Transverse colon (tissue), 4 donors: ENCODE measurements around the gene LMO1. TPM values are rescaled to one million over a fixed set of nuclear protein-coding genes. Genes with fewer than 3 reads are reported as not detected.

Experiments
- DNase-seq: peaks from one replicate; pipeline ENCODE4 v3.0.0-alpha.2; 2019
- H3K27ac ChIP-seq, 4 donors: fragments of 200-600 bp; sonication (generic); 2 replicates each; pipeline ENCODE4 v1.5.1; 2016 to 2018; ENCODE audit warnings: inconsistent platforms in 4 of 4
- H3K27me3 ChIP-seq: fragments of 200-600 bp; sonication (generic); 2 replicates; pipeline ENCODE4 v1.5.1; 2017; ENCODE audit warnings: inconsistent platforms
- H3K36me3 ChIP-seq, 4 donors: fragments of 200-600 bp; sonication (generic); 2 replicates each; pipeline ENCODE4 v1.5.1; 2017 to 2019; ENCODE audit warnings: inconsistent platforms in 4 of 4
- H3K4me1 ChIP-seq, 4 donors: fragments of 200-600 bp; sonication (generic); 2 replicates each; pipeline ENCODE4 v1.5.1; 2017 to 2020; ENCODE audit warnings: inconsistent platforms in 4 of 4
- H3K4me3 ChIP-seq, 4 donors: fragments of 200-600 bp; sonication (generic); 1 replicate in 1 of 4; 2 replicates in 3 of 4; pipeline versions ENCODE4 v1.5.1 to v1.6.1; 2017 to 2019; ENCODE audit warnings: inconsistent platforms in 4 of 4
- H3K9me3 ChIP-seq, 2 donors: fragments of 200-600 bp; sonication (generic); 2 replicates each; pipeline ENCODE4 v1.5.1; 2017 to 2019; ENCODE audit warnings: inconsistent platforms in 2 of 2
- EP300 ChIP-seq: sonication (generic); formaldehyde crosslinking; IDR thresholded peaks from one replicate; pipeline ENCODE4 v1.6.1; 2017; ENCODE audit warnings: antibody characterized with exemption, low read depth
- POLR2A ChIP-seq: fragments of 450-650 bp; IDR thresholded peaks from one replicate; pipeline ENCODE4 v1.6.1; 2016; ENCODE audit warnings: antibody characterized with exemption, mild to moderate bottlenecking, moderate library complexity
- POLR2AphosphoS5 ChIP-seq, 3 donors: sonication (generic); formaldehyde crosslinking; IDR thresholded peaks; one replicate each; pipeline ENCODE4 v1.6.1; 2016; ENCODE audit warnings: antibody characterized with exemption in 3 of 3
- WGBS, 2 donors: methylation state at CpG; one replicate each; pipeline ENCODE4 v1.1.5; 2018; ENCODE audit warnings: low coverage in 1 of 2; 5-methylcytosine and 5-hydroxymethylcytosine counted together
- in situ Hi-C, 4 donors: fragments of 200-750 bp; cut with MboI; loops; one replicate each; pipeline versions ENCODE4 v1.15.0 to v1.15.1; 2017; ENCODE audit warnings: low sequenced_read_pairs in 3 of 4, low pct_ligation_motif_present in 1 of 4, low pct_unique_long_range_greater_than_20kb in 1 of 4
- intact Hi-C: fragments of 100-400 bp; cut with DNase I; formaldehyde crosslinking; loops from one replicate; pipeline ENCODE4 v1.15.1; 2023; ENCODE audit warnings: low total_unique reads
- total RNA-seq, 4 donors: library from RNA; depleted of rRNA; stranded (reverse); fragments of >200 nt; gene quantifications; one replicate each; pipeline ENCODE4 v1.1.0, GENCODE V29; 2016
- TF ChIP-seq, protein P1 (sequence below), 5 experiments: fragments of 200-600 bp in 3 of 5; fragments of 450-650 bp in 2 of 5; sonication (generic) in 3 of 5; IDR thresholded peaks; 1 replicate in 2 of 5; 2 replicates in 3 of 5; pipeline ENCODE4 v1.5.1; 2016 to 2017; ENCODE audit warnings: antibody characterized with exemption in 5 of 5, inconsistent platforms in 3 of 5, mild to moderate bottlenecking in 2 of 5, moderate library complexity in 1 of 5

Gene LMO1
- total RNA-seq, 4 donors from 2014 or later, result not detected

GRCh38 chr11:8237453-8237852 is 26.2 kb downstream of the LMO1 start:
- 83 to 89% methylated on average over 3 to 10 of the region's 10 CpGs for WGBS, 2 donors
- no peaks in the 10 kb centered on the region for H3K4me1 ChIP-seq
- intact Hi-C loops, result no loop called here
- H3K36me3 ChIP-seq, result no peaks in the 10 kb centered on the region
- H3K4me3 ChIP-seq, result no peak overlapping the region
- H3K27me3 ChIP-seq, result no peaks in the 10 kb centered on the region
- DNase-seq, result no peak
- no peak for TF ChIP-seq EP300
- TF ChIP-seq POLR2AphosphoS5 (IDR thresholded peaks at IDR 0.05), result no peak
- TF ChIP-seq, protein P1, sequence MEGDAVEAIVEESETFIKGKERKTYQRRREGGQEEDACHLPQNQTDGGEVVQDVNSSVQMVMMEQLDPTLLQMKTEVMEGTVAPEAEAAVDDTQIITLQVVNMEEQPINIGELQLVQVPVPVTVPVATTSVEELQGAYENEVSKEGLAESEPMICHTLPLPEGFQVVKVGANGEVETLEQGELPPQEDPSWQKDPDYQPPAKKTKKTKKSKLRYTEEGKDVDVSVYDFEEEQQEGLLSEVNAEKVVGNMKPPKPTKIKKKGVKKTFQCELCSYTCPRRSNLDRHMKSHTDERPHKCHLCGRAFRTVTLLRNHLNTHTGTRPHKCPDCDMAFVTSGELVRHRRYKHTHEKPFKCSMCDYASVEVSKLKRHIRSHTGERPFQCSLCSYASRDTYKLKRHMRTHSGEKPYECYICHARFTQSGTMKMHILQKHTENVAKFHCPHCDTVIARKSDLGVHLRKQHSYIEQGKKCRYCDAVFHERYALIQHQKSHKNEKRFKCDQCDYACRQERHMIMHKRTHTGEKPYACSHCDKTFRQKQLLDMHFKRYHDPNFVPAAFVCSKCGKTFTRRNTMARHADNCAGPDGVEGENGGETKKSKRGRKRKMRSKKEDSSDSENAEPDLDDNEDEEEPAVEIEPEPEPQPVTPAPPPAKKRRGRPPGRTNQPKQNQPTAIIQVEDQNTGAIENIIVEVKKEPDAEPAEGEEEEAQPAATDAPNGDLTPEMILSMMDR (IDR thresholded peaks at IDR 0.05), result no peak
- TF ChIP-seq POLR2A, result no peak
- in situ Hi-C loops, result loop anchor here in 1 of 4 donors (10.0 kb wide), 1 partner anchor 327 kb away; no protein-coding TSS in a partner anchor
- H3K9me3 ChIP-seq, result no peaks in the 10 kb centered on the region
- no peak overlapping the region for H3K27ac ChIP-seq

GRCh38 chr11:8235925-8236324 is 27.8 kb downstream of the LMO1 start:
- H3K27ac ChIP-seq, result no peak overlapping the region
- no peak for DNase-seq
- no peak overlapping the region for H3K4me3 ChIP-seq
- no peaks in the 10 kb centered on the region for H3K27me3 ChIP-seq
- no peaks in the 10 kb centered on the region for H3K36me3 ChIP-seq
- intact Hi-C loops, result no loop called here
- in situ Hi-C loops, result loop anchor here in 1 of 4 donors (10.0 kb wide), 1 partner anchor 329 kb away; no protein-coding TSS in a partner anchor
- H3K9me3 ChIP-seq, result no peaks in the 10 kb centered on the region
- TF ChIP-seq EP300 (no peak), POLR2A (no peak), POLR2AphosphoS5 (IDR thresholded peaks at IDR 0.05) (no peak)
- TF ChIP-seq, protein P1 (IDR thresholded peaks at IDR 0.05), result no peak
- WGBS, 2 donors, result 74 to 80% methylated on average over 3 to 4 of the region's 4 CpGs
- no peaks in the 10 kb centered on the region for H3K4me1 ChIP-seq

GRCh38 chr11:8234910-8235309 is 28.8 kb downstream of the LMO1 start:
- no peak overlapping the region for H3K27ac ChIP-seq
- no peaks in the 10 kb centered on the region for H3K36me3 ChIP-seq
- in situ Hi-C loops, result loop anchor here in 1 of 4 donors (10.0 kb wide), 1 partner anchor 330 kb away; no protein-coding TSS in a partner anchor
- H3K4me3 ChIP-seq, result no peak overlapping the region
- no peaks in the 10 kb centered on the region for H3K27me3 ChIP-seq
- 75 to 85% methylated on average over 3 of the region's 3 CpGs for WGBS, 2 donors
- no peak for DNase-seq
- H3K9me3 ChIP-seq, result no peaks in the 10 kb centered on the region
- H3K4me1 ChIP-seq, result no peaks in the 10 kb centered on the region
- intact Hi-C loops, result no loop called here
- TF ChIP-seq, protein P1 (IDR thresholded peaks at IDR 0.05), result no peak
- TF ChIP-seq EP300, result no peak
- no peak for TF ChIP-seq POLR2A
- no peak for TF ChIP-seq POLR2AphosphoS5 (IDR thresholded peaks at IDR 0.05)

- Histone ChIP-seq H3K9me3 (no peaks in the 10 kb centered on the region), H3K4me1 (peaks cover 0 to 1% (median under 1%) of the 10 kb centered on the region in 4 donors), H3K27me3 (no peaks in the 10 kb centered on the region), H3K36me3 (no peaks in the 10 kb centered on the region), H3K27ac (no peak overlapping the region), H3K4me3 (no peak overlapping the region)
- no peak for DNase-seq
- 61% methylated on average over 5 of the region's 5 CpGs; no CpG with 5 or more reads in 1 of the 2 donors for WGBS, 2 donors
- intact Hi-C loops, result no loop called here
- TF ChIP-seq, protein P1 (IDR thresholded peaks at IDR 0.05), result no peak
- in situ Hi-C loops, result loop anchor here in 1 of 4 donors (10.0 kb wide), 1 partner anchor 330 kb away; no protein-coding TSS in a partner anchor
Observed at GRCh38 chr11:8234425-8234821, 29.3 kb downstream of the LMO1 start.
